ENCODE results near the gene WAC.
"Not testable (repeated sequence)": the region's sequence is repeated elsewhere in the genome, so short reads cannot be mapped to it uniquely, and the experiment has no call there.

The WAC gene

GRCh38 chr10:28496481-28496961 lies 36.4 kb upstream of the WAC start:
- no peak overlapping the region for H3K4me3 ChIP-seq (replicated peaks; ENCODE audit: low read depth, low read length)
- no peak for TF ChIP-seq CTCF (IDR thresholded peaks at IDR 0.05; ENCODE audit: low read depth, low read length, missing control alignments)
- DNase-seq (ENCODE audit: extremely low read depth, low read depth): no peak

GRCh38 chr10:28497313-28498126 lies 35.4 kb upstream of the WAC start:
- TF ChIP-seq CTCF (IDR thresholded peaks at IDR 0.05; ENCODE audit: low read depth, low read length, missing control alignments): no peak
- no peak overlapping the region for H3K4me3 ChIP-seq (replicated peaks; ENCODE audit: low read depth, low read length)
- no peak for DNase-seq (ENCODE audit: extremely low read depth, low read depth)

- DNase-seq (ENCODE audit: extremely low read depth, low read depth); H3K4me3 ChIP-seq (replicated peaks; ENCODE audit: low read depth, low read length): not testable (repeated sequence)
These were observed 32.7 kb upstream of the WAC start for GRCh38 chr10:28500203-28500602.

- peak; percentile 26 for DNase-seq (ENCODE audit: extremely low read depth, low read depth)
- H3K4me3 ChIP-seq (replicated peaks; ENCODE audit: low read depth, low read length): no peak overlapping the region
- no peak for TF ChIP-seq CTCF (IDR thresholded peaks at IDR 0.05; ENCODE audit: low read depth, low read length, missing control alignments)
These were observed 29.8 kb upstream of the WAC start for GRCh38 chr10:28503114-28503513.

GRCh38 chr10:28505359-28505959 lies 27.5 kb upstream of the WAC start:
- H3K4me3 ChIP-seq (replicated peaks; ENCODE audit: low read depth, low read length): no peak overlapping the region
- DNase-seq (ENCODE audit: extremely low read depth, low read depth): no peak
- no peak for TF ChIP-seq CTCF (IDR thresholded peaks at IDR 0.05; ENCODE audit: low read depth, low read length, missing control alignments)

- no peak overlapping the region for H3K4me3 ChIP-seq (replicated peaks; ENCODE audit: low read depth, low read length)
- no peak for DNase-seq (ENCODE audit: extremely low read depth, low read depth)
- no peak for TF ChIP-seq CTCF (IDR thresholded peaks at IDR 0.05; ENCODE audit: low read depth, low read length, missing control alignments)
These were observed 24.5 kb upstream of the WAC start for GRCh38 chr10:28508304-28508925.

- no peak overlapping the region for H3K4me3 ChIP-seq (replicated peaks; ENCODE audit: low read depth, low read length)
- no peak for TF ChIP-seq CTCF (IDR thresholded peaks at IDR 0.05; ENCODE audit: low read depth, low read length, missing control alignments)
- no peak for DNase-seq (ENCODE audit: extremely low read depth, low read depth)
These were observed 23.6 kb upstream of the WAC start for GRCh38 chr10:28509286-28509685.

All from HFF-Myc (cell line).